ENCODE measurements around the gene VPS8.

VPS8 gene

DNA sequence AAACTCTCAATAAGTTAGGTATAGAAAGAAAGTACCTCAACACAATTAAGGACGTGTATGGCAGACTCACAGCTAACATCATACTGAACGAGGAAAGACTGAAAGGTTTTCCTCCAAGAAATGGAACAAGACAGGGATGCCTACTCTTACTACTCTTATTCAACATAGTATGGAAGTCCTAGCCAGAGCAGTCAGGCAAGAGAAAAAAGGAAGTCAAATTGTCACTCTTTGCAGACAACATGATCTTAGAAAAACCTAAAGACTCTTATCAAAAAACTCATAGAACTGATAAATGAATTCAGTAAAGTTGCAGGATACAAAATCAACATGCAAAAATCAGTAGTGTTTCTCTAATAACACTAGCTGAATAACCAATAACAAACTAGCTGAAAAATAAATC lies 244.9 kb downstream of the VPS8 start:
- DNase-seq (ENCODE audit: low read depth, low spot score), result no peak

DNA sequence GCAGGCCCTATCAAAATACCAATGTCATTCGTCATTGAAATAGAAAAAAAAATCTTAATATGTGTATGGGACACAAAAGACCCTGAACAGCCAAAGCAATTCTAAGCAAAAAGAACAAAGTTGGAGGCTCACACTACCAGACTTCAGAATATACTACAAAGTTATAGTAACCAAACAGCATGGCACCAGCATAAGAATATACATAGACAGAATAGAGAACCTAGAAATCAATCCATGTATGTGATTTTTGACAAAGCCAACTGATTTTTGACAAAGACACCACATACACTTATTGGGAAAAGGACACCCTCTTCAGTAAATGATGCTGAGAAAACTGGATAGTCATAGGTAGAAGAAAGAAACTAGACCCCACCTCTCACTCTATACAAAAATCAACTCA lies 245.9 kb downstream of the VPS8 start:
- no peak for DNase-seq (ENCODE audit: low read depth, low spot score)

DNA sequence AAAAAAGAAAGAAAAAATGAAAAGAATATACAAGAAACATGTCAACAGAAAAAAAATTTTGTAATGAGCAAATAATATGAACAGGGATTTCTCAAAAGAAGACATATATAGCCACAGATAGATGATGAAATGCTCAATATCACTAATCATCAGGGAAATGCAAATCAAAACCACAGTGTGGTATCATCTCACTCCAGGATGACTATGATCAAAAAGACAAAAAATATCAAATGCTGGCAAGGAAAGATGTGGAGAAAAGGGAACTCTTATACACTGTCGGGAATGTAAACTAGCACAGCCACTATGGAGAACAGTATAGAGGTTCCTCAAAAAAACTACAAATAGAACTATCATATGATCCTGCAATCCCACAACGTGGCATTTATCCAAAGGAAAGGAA lies 246.8 kb downstream of the VPS8 start:
- no peak for DNase-seq (ENCODE audit: low read depth, low spot score)

DNA sequence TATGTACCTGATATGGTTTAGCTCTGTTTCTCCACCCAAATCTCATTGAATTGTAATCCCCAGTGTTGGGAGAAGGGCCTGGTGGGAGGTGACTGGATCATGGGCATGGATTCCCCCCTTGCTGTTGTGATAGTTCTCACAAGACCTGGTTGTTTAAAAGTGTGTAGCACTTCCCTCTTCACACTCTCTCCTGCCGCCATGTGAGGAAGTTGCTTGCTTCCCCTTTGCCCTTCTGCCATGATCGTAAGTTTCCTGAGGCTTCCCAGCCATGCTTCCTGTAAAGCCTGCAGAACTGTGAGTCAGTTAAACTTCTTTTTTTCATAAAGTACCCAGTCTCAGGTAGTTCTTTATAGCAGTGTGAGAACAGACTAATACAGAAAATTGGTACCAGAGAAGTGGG lies 247.8 kb downstream of the VPS8 start:
- no peak for DNase-seq (ENCODE audit: low read depth, low spot score)

DNA sequence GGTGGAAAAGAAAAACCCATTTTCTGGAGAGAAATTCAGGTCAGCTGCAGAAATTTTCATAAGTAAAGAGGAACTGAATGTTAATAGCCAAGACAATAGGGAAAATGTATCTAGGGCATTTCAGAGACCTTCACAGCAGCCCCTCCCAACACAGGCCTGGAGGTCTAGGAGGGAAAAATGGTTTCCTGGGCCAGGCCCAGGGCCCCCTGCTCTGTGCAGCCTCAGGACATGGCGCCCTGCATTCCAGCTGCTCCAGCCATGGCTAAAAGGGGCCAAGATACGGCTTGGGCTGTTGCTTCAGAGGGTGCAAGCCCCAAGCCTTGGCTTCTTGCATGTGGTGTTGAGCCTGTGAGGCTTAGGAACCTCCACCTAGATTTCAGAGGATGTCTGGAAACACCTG lies 248.7 kb downstream of the VPS8 start:
- no peak for DNase-seq (ENCODE audit: low read depth, low spot score)

DNA sequence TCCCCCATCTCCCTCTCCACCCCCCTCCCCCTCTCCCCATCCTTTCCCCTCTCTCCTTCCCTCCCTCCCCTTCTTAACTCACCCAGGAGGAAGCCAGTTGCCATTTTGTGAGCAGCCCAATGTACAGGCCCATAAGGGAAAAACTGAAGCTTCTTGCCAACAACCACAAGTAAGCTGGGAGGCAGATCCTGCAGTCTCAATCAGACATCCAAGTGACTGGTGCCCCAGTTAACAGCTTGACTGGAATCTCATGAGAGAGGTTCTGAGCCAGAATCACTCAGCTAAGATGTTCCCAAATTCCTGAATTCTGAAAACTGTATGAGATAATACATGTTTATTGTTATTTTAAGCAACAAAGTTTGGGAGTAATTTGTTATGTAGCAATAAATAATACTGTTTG lies 250.2 kb downstream of the VPS8 start:
- no peak for DNase-seq (ENCODE audit: low read depth, low spot score)

DNA sequence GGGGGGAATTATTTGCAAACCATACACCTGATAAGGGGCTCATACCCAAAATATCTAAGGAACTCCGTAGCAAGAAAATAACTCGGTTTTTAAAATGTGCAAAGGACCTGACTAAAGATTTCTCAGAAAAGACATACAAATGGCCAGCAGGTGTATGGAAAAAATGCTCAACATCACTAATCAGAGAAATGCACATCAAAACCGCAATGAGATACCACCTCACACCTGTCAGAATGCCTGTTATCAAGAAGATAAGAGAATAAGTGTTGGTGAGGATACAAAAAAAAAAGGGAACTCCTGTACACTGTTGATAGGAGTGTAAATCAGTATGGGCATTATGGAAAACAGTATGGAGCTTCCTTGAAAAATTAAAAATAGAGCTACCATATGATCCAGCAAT lies 251.5 kb downstream of the VPS8 start:
- DNase-seq (ENCODE audit: low read depth, low spot score), result no peak

DNA sequence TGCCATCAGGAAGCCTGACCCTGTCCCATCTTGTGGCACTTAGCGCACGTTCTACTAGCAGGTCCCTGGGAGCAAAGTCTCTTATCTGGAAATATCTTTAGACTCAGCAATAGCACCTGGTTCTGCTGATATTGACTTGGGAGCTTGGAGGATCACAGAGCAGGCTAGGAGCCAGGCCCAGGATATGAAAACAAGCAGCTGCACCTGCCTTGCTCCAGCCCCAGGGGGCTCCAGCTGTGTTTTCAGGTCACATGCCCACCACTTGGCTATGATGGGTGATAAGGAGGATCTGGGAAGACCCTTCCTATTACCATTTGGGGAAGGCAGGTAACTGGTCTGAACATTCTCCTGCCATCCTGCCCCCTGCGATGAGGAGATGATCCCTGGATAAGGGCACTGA lies 253.1 kb downstream of the VPS8 start:
- DNase-seq (ENCODE audit: low read depth, low spot score), result no peak

DNA sequence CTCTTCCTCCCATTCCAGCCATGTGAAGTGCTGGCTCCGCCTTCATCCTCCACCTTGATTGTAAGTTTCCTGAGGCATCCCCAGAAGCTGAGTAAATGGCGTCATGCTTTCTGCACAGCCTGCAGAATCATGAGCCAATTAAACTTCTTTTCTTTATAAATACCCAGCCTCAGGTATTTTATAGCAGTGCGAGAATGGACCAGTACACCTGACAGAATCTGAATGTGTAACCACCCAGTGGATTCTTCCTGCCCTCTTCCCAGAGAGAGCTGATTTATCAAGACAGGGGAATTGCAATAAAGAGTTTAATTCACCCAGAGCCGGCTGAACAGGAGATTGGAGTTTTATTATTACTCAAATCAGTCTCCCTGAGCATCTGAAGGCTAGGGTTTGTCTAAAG lies 254.3 kb downstream of the VPS8 start:
- DNase-seq (ENCODE audit: low read depth, low spot score), result no peak

DNA sequence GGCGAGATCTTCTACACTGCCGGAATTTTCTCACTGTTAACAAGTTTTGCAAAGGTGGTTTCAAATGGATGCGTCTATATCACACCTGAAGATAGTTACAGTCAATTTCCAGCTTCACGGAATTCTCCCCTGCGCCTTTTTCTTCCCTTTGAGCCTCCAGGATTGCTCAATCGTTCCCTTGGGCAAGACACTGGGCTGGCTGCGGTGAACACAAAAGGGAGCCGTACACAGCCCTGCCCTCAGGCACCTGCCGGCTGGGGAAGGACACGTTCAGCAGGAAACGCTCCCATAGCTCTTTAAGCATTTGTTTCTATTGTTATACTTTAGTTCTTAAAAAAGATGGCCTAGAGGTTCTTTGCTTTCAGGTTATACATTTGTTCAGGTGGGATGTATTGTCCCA lies 255.2 kb downstream of the VPS8 start:
- DNase-seq (ENCODE audit: low read depth, low spot score), result no peak

DNA sequence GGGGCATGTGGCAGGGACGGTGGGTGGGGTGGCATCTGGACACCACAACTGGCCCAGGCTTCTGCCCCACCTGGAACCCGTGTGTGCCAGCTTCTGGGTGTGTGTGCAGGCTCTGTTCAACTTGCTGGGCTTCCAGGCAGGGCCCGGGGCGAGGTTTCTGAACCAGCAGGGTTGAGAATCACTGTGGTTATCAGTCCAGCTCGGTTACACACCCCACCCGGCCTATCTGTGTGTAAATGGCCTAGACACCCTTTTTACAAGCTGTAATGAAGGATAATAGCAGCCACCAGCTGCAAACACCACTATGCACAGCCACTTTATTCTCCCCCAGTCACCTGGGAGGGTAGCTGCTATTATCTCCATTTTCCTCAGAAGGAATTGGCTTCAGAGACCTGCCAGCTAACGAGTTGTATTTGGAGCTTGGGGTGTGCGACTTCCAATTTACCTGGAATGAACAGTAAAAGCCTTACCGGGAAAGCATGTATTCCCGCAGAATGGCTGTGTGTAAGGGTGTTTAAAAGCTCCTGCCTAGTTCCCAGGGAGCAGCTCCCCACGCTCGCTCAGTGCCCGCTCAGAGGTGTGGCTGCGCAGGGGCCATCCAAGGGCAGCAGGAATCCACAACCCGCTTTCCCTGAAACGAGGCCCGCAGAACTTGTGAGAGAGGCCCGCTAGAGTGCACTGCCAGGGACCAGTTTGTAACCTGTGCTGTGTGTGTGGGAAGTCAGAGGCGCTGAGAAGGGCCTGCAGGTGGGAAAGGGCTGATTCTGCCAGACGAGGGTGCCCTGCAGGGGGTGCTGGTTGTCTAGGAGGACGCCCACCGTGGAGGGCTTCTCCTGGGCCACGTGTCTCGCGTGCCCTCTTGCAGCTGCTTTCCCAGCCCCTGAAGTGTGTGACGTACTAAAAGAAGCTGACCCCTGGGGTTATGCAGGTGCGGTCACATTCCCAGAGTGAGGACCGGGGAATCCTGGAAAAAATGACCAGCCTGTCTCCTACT lies 257.4 kb downstream of the VPS8 start:
- DNase-seq (ENCODE audit: low read depth, low spot score), result no peak

DNA sequence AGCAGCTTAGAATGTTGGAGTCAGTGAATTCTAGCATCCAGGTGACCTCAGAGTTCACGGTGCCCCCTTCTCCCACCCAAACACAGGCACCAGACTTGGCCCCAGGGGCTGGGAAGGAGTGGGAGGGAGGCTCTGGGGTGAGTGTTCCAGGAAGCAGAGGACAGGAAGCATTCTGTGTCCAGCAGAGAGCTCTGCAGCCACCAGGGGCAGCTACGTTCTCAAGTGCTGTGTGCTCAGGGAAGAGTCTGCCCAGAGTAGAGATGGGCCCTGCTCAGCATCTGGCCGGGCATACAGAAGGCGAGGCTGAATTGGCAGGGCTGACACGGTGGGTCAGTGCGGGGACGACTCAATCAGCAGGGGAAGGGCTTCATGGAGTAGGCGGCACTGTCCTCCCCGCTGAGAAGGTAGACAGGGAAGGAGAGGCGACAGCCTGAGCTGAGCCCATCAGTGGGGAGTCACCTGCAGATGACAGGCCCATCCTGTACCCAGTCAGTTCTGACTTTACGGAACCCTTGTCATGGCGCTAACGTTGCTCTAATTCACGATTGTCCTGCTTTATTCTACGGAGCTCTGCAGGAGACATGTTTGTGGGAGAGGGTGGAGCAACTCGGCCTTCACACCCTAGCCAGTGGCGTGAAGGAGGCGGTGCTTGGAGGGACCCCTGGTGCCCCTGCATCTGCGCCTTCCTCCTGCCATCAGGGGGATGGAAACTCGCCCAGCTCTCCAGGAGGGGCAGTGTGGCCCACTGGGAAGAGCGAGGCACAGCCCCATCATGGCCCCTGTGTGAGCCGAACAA lies 258.7 kb downstream of the VPS8 start:
- no peak for DNase-seq (ENCODE audit: low read depth, low spot score)

DNA sequence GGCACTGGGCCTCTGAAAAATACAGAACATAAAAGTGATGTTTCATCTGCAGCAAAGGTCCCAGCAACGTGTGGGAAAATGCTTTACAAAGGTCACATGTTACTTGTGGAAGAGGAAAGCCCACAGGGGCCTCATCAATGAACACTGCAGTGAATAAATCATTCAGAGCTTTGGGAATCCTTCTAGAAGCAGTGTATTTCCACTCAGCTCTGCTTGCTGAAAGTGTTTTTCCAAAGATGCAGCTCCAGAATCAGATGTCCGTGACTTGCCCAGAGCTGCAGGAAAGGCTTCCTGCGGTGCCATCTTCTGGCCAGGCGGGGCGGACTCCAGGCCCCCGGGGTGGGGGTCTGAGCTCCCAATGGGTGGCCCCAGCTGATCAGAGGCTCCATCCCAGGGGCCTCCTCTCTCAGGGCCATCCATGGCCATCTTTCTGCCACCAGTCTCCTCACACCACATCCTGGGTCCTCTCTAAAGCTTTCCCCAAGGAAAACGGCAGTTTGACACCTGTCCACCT lies 259.4 kb downstream of the VPS8 start:
- no peak for DNase-seq (ENCODE audit: low read depth, low spot score)

DNA sequence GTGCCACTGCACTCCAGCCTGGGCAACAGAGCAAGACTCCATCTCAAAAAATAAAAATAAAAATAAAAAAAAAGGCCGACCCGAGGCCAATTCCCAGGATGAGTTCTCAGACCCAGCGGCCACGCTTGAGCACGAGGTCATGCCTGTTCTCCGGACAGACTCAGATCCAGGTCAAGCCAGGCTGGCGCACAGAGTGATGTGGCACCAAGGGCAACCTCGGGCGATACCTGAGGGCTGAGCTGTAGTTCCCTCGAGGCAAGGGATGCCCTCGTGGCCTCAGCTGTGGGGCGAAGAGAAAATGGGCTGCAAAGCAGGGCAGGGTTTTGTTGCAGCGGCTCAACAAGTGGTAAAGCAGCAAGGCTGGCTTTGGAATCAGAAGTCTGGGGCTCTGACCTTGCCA lies 263.6 kb downstream of the VPS8 start:
- no peak for DNase-seq (ENCODE audit: low read depth, low spot score)

DNA sequence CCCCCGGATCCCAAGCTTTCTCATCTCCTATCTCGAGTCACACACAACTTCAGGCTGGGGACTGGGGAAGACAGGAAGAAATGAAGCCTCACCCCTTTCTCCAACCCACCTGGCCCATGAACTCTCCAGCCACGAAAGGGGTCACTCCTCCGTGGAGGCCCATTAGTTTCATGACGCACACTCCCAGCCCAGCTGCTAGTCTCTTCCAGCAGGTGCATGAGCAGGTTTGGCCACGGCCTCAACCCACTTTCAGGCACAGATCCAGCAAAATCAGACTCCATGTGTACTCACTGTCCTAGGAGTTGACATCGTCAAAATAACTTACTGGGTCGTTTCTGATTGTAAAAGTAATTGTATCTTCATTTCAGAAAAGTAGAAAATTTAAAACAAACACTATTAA lies 264.3 kb downstream of the VPS8 start:
- DNase-seq (ENCODE audit: low read depth, low spot score), result no peak

DNA sequence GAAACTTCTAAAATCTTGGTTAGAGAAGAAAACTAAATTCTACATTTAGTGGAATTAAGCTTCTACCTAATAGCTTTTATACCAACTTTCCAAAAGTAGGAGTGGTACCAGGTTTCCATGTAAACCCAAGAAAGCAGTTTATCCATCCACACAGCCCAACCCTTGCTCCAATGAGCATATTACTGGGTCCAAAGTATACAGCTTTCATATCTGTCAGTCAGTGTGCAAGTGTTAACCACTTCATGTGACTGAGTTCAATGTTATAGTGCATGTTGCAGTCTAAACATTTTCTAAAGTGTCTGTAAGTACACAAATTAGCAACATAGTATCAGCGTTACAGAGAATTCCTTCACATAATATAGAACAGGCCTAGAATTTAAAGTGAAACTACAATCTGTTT lies 267.7 kb downstream of the VPS8 start:
- DNase-seq (ENCODE audit: low read depth, low spot score), result no peak

DNA sequence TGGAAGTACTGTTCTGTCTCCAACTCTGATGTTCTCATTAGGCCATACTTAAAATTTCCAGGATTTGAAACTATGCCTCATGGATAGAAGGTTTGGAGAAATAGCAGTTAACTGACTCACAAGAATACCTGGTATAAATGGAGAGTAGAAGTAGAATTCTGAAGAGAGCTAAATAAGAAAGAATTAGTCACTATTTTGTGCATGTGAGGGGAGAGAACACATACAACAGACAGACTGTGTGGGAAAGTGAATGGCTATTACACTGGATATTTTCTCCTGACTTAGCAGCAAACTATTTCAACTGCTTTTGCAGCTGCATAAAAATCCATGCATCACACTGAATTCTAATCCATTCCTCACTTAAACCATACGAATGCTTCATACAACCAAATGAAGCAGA lies 269.6 kb downstream of the VPS8 start:
- no peak for DNase-seq (ENCODE audit: low read depth, low spot score)

DNA sequence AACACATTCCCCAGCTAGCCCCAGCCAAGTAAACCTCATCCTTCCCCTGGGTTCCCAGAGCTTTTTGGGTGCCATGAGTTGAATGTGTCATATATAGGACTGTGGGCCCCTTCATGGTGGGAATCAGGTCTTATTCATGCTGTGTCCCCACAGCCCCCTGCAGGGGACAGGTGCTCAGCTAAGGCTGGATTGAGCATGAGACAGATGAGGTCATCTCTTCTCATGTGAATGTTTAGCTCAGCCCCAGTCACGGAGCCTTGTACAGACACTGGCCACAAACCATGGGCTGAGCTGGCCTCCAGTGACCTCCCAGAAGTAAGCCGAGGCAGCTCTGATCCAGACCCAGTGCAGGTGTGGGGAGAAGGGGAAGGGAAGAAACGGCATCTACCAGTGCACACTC lies 270.2 kb downstream of the VPS8 start:
- no peak for DNase-seq (ENCODE audit: low read depth, low spot score)

DNA sequence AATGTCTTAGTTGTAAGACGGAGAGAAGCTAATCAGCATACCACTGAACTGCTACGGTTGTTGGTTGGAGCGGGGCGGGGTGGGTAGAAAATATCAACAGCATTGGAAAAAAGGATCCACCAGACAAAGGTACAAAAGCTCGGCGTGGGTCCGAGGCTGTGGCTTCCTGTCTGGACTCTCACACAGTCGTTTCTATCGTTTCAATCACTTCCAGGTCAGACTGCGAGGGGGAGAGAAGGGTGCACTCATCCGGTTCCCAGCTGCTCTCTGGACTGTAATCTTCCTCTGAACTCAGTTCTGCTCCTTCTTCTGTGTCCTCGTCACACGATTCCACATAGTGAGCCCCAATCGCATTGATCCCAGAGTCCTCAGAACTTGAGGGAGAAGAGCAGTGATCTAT lies 270.9 kb downstream of the VPS8 start:
- no peak for DNase-seq (ENCODE audit: low read depth, low spot score)

DNA sequence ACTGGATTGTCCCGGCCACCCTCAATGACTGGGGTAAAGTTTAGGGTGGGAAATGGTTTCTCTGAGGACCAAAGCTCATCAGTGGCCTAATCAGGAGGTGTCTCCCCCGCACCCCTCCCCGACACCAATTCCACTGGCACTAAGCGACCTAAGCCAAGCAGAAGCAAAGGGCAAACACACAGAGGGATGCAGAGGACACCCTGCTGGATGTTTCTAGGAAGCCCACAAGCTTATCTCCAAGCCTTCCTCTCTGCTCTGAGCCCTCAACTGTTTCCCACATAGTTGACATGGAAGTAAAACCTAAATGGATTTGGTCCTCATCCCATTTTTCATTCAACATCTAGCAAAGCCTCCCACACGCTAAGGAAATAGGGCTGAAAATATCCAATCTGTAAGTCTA lies 272.4 kb downstream of the VPS8 start:
- no peak for DNase-seq (ENCODE audit: low read depth, low spot score)

DNA sequence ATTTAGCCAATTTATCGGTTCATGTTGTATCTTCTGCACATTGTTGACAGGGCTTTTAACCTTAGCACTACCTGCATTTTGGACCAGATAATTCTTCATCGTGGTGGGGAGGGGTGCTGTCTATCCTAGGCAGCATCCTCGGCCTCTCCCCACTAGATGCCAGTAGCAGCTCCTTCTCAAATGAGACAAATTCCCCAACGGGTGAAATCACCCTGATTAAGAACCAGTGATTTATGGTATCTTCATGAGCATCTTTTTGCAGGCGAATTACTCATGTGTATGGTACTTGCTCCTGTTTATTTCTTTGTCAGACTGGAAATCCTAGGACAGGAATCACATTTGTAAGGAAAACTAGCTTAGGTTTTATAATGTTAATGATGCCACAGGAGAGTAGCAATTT lies 272.9 kb downstream of the VPS8 start:
- DNase-seq (ENCODE audit: low read depth, low spot score), result no peak

DNA sequence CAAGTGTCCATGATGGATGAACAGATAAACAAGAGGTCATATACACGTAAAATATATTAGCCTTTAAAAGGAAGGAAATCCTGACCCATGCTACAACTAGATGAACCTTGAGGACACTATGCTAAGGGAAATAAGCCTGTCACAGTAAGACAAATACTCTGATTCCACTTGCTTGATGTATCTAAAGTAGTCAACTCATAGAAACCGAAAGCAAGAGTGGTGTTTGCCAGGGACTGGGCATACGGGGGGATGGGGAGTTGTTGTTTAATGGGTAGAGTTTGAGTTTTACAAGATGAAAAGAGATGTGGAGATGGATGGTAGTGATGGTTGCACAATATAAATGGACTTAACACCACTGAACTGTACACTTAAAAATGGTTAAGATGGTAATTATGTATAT lies 275.5 kb downstream of the VPS8 start:
- no peak for DNase-seq (ENCODE audit: low read depth, low spot score)

DNA sequence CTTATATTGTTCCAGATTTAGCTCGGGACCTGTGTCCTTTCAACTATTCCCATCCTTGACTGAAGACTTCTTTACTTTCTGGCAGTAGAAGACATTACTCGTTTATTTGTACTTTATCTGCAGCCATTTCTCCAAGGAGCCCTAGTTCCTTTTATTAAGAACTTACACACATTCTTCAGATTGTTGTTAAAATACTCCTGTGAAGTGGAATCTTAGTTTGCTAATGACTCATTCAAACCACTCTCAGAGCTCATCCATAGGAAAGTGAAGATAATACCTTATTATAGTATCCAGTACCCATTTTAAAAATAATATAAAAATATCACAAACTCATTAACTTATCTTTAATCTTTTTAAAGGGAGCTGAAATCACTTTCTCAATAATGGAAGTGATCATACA lies 277.4 kb downstream of the VPS8 start:
- DNase-seq (ENCODE audit: low read depth, low spot score), result no peak

Data from smooth muscle cell of the brain vasculature (primary cell).